WTC11 (cell line): ENCODE data around the gene UQCR10. TPM values are rescaled to one million over a fixed set of nuclear protein-coding genes. Genes with fewer than 3 reads are reported as not detected.

Experiments used
- ATAC-seq: fragments of 200-7000 bp; cut with Tn5 transposase; 2 replicates; pipeline ENCODE4 v1.10.0; 2021; ENCODE audit warnings: mild to moderate bottlenecking, moderate library complexity
- CTCF ChIA-PET: fragments of 300-600 bp; sonication (Branson Sonifier 250); formaldehyde crosslinking; loops from one replicate; lab custom pipeline; 2021; ENCODE audit warnings: antibody characterized with exemption; lab: Charles Lee
- POLR2A ChIA-PET: fragments of 350-600 bp; sonication (Branson Sonifier 250); formaldehyde crosslinking; loops from one replicate; lab custom pipeline; 2021; ENCODE audit warnings: antibody characterized with exemption; lab: Charles Lee
- DNase-seq: peaks from one replicate; pipeline ENCODE4 v3.0.0; 2021; ENCODE audit warnings: low spot score
- H3K27ac Mint-ChIP-seq: 2 replicates; pipeline ENCODE4 v1.8.0; 2021; ENCODE audit warnings: mixed read lengths
- H3K27me3 Mint-ChIP-seq: 2 replicates; pipeline ENCODE4 v1.8.0; 2021; ENCODE audit warnings: low read depth, mild to moderate bottlenecking, moderate library complexity, mixed read lengths
- H3K36me3 Mint-ChIP-seq: 2 replicates; pipeline ENCODE4 v1.8.0; 2021; ENCODE audit warnings: mixed read lengths
- H3K4me1 Mint-ChIP-seq: 2 replicates; pipeline ENCODE4 v1.8.0; 2022; ENCODE audit warnings: mixed read lengths
- H3K4me3 Mint-ChIP-seq: 2 replicates; pipeline ENCODE4 v1.8.0; 2021; ENCODE audit warnings: mild to moderate bottlenecking, moderate library complexity, mixed read lengths
- H3K9me3 Mint-ChIP-seq: 2 replicates; pipeline ENCODE4 v1.8.0; 2021; ENCODE audit warnings: mixed read lengths
- ATF1 ChIP-seq: sonication (generic); formaldehyde crosslinking; IDR thresholded peaks from 2 replicates; pipeline ENCODE4 v1.8.1; 2023; ENCODE audit warnings: mild to moderate bottlenecking, moderate library complexity, missing genetic modification reagents
- GRHL2 ChIP-seq: fragments of 250-450 bp; sonication (Bioruptor Pico); IDR thresholded peaks from 2 replicates; pipeline ENCODE4 v1.8.0; 2022; ENCODE audit warnings: mild to moderate bottlenecking, moderate library complexity; ENCODE audit not compliant: insufficient replicate concordance, severe bottlenecking
- HMGA2 ChIP-seq: fragments of 250-450 bp; sonication (Bioruptor Pico); IDR thresholded peaks from 2 replicates; pipeline ENCODE4 v1.4.0; 2021; ENCODE audit warnings: mild to moderate bottlenecking, moderate library complexity
- JAZF1 ChIP-seq: fragments of 250-450 bp; sonication (Bioruptor Pico); IDR thresholded peaks from 2 replicates; pipeline ENCODE4 v1.9.0; 2021; ENCODE audit warnings: moderate library complexity, mild to moderate bottlenecking, inconsistent platforms
- NFATC4 ChIP-seq: fragments of 250-450 bp; sonication (Bioruptor Pico); IDR thresholded peaks from 2 replicates; pipeline ENCODE4 v1.9.0; 2021; ENCODE audit warnings: mild to moderate bottlenecking
- NFE2L1 ChIP-seq: sonication (generic); formaldehyde crosslinking; IDR thresholded peaks from 2 replicates; pipeline ENCODE4 v1.8.1; 2023; ENCODE audit warnings: missing genetic modification reagents
- NR3C1 ChIP-seq: sonication (generic); formaldehyde crosslinking; conservative IDR thresholded peaks from 2 replicates; pipeline ENCODE4 v1.8.1; 2023; ENCODE audit warnings: low read depth, mild to moderate bottlenecking, missing genetic modification reagents
- TEAD4 ChIP-seq: sonication (generic); formaldehyde crosslinking; IDR thresholded peaks from 2 replicates; pipeline ENCODE4 v1.8.0; 2022; ENCODE audit warnings: mild to moderate bottlenecking, missing genetic modification reagents
- ZNF396 ChIP-seq: fragments of 250-450 bp; sonication (Bioruptor Pico); IDR thresholded peaks from 2 replicates; pipeline ENCODE4 v1.8.0; 2021; ENCODE audit warnings: mild to moderate bottlenecking, moderate library complexity, borderline replicate concordance
- total RNA-seq: library from RNA; stranded (reverse); gene quantifications from 3 replicates; pipeline ENCODE4 v1.2.3, GENCODE V29; 2021
- TF ChIP-seq, protein P1 (sequence below): fragments of 250-450 bp; sonication (Bioruptor Pico); IDR thresholded peaks from 2 replicates; pipeline ENCODE4 v1.9.0; 2021; ENCODE audit warnings: mild to moderate bottlenecking
- TF ChIP-seq, protein P2 (sequence below): sonication (generic); formaldehyde crosslinking; IDR thresholded peaks from 2 replicates; pipeline ENCODE4 v1.8.0; 2023; ENCODE audit warnings: missing genetic modification reagents, mild to moderate bottlenecking, borderline replicate concordance
- TF ChIP-seq, protein P3 (sequence below): sonication (generic); formaldehyde crosslinking; IDR thresholded peaks from 2 replicates; pipeline ENCODE4 v1.8.0; 2022; ENCODE audit warnings: mild to moderate bottlenecking, missing genetic modification reagents
- TF ChIP-seq, protein P4 (sequence below): sonication (generic); formaldehyde crosslinking; conservative IDR thresholded peaks from 2 replicates; pipeline ENCODE4 v1.8.1; 2022; ENCODE audit warnings: mild to moderate bottlenecking, missing genetic modification reagents
- TF ChIP-seq, protein P5 (sequence below): fragments of 250-450 bp; sonication (Bioruptor Pico); IDR thresholded peaks from 2 replicates; pipeline ENCODE4 v1.8.0; 2021; ENCODE audit warnings: mild to moderate bottlenecking
- TF ChIP-seq, protein P6 (sequence below): fragments of 250-450 bp; sonication (Bioruptor Pico); IDR thresholded peaks from 2 replicates; pipeline ENCODE4 v1.9.0; 2021; ENCODE audit warnings: mild to moderate bottlenecking, borderline replicate concordance

Gene UQCR10
- total RNA-seq, 1 experiment from 2014 or later, result 119 TPM

DNA sequence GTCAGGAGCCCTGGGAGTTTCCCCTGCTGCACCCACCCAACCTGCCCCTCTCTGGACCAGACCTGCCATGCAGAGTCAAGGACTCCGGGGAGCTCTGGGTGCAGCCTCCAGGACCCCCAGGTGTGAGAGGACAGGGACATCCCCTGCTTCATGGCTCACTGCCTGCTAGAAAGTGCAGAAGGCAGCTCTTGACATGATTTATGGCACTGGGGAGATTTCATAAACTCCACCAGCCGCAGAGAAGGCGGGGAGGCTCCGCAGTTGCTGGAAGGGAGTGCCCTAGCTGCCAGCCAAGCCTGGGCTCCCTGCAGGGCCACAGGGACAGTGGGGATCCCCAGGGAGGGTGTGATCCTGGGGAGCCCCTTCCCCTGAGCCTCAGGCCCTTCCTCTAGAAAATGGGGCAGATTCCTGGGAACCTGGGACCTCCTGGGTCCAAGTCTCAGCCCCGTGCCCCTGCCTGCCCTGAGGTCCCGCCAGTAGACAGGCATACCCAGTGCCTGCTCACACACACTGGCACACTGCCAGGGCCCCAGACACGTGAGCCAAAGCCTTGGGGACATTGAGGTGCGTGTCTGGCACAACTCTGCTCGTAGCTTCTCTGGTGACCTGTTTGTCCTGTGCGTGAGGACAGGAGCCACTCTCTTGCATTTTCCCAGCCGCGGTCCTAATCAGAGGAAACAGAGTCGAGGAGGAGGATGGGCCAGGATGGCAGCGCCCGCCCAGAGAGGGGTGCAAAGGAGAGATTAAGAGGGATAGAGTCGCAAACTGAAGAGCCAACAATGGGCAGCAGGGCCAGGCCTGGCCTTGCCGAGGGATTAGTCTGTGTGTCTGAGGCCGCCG is 33.6 kb upstream of the UQCR10 start (continued):
- no peak for TF ChIP-seq TEAD4

DNA sequence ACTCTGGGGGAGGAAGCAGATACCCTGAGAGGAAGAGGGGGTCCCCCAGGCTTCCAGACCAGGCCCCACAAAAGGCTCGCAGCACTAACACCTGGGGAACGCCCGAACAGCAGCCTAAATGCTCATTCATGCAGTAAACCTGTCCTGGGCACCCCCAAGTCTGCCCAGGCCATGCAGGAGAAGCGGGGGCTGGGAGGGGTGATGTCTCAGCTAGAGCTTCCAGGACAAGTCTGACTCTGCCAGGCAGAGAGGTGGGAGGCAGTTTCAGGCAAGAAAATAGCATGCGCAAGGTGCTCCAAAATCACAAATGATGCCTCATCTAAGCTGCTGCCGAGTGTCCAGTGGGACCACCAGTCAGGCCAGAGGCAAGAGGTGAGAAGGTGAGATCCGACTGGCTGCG is 32.8 kb upstream of the UQCR10 start:
- no peaks in the 10 kb centered on the region for H3K27me3 Mint-ChIP-seq
- DNase-seq, result no peak
- TF ChIP-seq, protein P1, sequence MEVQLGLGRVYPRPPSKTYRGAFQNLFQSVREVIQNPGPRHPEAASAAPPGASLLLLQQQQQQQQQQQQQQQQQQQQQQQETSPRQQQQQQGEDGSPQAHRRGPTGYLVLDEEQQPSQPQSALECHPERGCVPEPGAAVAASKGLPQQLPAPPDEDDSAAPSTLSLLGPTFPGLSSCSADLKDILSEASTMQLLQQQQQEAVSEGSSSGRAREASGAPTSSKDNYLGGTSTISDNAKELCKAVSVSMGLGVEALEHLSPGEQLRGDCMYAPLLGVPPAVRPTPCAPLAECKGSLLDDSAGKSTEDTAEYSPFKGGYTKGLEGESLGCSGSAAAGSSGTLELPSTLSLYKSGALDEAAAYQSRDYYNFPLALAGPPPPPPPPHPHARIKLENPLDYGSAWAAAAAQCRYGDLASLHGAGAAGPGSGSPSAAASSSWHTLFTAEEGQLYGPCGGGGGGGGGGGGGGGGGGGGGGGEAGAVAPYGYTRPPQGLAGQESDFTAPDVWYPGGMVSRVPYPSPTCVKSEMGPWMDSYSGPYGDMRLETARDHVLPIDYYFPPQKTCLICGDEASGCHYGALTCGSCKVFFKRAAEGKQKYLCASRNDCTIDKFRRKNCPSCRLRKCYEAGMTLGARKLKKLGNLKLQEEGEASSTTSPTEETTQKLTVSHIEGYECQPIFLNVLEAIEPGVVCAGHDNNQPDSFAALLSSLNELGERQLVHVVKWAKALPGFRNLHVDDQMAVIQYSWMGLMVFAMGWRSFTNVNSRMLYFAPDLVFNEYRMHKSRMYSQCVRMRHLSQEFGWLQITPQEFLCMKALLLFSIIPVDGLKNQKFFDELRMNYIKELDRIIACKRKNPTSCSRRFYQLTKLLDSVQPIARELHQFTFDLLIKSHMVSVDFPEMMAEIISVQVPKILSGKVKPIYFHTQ (CRISPR knock-in tag), result no peak
- TF ChIP-seq, protein P2, sequence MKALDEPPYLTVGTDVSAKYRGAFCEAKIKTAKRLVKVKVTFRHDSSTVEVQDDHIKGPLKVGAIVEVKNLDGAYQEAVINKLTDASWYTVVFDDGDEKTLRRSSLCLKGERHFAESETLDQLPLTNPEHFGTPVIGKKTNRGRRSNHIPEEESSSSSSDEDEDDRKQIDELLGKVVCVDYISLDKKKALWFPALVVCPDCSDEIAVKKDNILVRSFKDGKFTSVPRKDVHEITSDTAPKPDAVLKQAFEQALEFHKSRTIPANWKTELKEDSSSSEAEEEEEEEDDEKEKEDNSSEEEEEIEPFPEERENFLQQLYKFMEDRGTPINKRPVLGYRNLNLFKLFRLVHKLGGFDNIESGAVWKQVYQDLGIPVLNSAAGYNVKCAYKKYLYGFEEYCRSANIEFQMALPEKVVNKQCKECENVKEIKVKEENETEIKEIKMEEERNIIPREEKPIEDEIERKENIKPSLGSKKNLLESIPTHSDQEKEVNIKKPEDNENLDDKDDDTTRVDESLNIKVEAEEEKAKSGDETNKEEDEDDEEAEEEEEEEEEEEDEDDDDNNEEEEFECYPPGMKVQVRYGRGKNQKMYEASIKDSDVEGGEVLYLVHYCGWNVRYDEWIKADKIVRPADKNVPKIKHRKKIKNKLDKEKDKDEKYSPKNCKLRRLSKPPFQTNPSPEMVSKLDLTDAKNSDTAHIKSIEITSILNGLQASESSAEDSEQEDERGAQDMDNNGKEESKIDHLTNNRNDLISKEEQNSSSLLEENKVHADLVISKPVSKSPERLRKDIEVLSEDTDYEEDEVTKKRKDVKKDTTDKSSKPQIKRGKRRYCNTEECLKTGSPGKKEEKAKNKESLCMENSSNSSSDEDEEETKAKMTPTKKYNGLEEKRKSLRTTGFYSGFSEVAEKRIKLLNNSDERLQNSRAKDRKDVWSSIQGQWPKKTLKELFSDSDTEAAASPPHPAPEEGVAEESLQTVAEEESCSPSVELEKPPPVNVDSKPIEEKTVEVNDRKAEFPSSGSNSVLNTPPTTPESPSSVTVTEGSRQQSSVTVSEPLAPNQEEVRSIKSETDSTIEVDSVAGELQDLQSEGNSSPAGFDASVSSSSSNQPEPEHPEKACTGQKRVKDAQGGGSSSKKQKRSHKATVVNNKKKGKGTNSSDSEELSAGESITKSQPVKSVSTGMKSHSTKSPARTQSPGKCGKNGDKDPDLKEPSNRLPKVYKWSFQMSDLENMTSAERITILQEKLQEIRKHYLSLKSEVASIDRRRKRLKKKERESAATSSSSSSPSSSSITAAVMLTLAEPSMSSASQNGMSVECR (CRISPR knock-in tag), result no peak
- TF ChIP-seq NR3C1, result no peak
- no peak for TF ChIP-seq ZNF396 (CRISPR knock-in tag)
- TF ChIP-seq JAZF1 (CRISPR knock-in tag), result no peak
- TF ChIP-seq NFE2L1, result no peak
- peaks cover 12% of the 10 kb centered on the region for H3K4me1 Mint-ChIP-seq
- no peaks in the 10 kb centered on the region for H3K9me3 Mint-ChIP-seq
- H3K27ac Mint-ChIP-seq, result no peak overlapping the region; the same call in 1 of the 2 replicates
- ChIA-PET CTCF (interaction anchor here (0.9 to 2.0 kb wide), 4 partner anchors 38 to 270 kb away, joined by 3 to 9 read pairs (median 4); no protein-coding TSS in a partner anchor), POLR2A (interaction anchor here (0.9 kb wide), 1 partner anchor 16 kb away, joined by 3 read pairs; no protein-coding TSS in a partner anchor)
- no peak for ATAC-seq
- H3K4me3 Mint-ChIP-seq, result no peak overlapping the region
- H3K36me3 Mint-ChIP-seq, result no peaks in the 10 kb centered on the region

DNA sequence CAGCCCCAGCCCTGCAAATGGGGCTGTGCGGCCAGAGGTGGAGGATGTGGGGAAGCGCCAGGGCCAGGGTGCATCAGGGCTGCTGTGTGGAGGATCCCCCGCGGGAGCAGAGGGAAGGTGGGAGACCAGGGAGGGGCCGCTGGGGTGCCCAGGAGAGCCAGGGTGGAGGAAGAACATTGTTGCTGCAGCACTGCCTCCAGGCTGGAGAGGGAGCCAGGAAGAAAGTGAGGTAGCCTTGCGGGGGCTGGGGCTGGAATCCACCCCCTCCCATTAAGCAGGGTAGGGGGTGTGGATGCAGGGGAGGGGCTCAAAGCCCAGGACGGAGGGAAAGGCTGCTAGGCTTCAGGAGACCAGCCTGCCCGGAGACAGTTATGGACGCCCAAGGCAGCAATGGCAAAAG is 32.3 kb upstream of the UQCR10 start:
- Mint-ChIP-seq H3K27ac (no peak overlapping the region), H3K9me3 (no peaks in the 10 kb centered on the region), H3K4me1 (peaks cover 12% of the 10 kb centered on the region), H3K27me3 (no peaks in the 10 kb centered on the region), H3K4me3 (no peak overlapping the region), H3K36me3 (no peaks in the 10 kb centered on the region)
- peak; percentile 45 for DNase-seq
- POLR2A ChIA-PET, result no interaction called here
- TF ChIP-seq, protein P3, sequence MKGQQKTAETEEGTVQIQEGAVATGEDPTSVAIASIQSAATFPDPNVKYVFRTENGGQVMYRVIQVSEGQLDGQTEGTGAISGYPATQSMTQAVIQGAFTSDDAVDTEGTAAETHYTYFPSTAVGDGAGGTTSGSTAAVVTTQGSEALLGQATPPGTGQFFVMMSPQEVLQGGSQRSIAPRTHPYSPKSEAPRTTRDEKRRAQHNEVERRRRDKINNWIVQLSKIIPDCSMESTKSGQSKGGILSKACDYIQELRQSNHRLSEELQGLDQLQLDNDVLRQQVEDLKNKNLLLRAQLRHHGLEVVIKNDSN (CRISPR knock-in tag), result no peak
- TF ChIP-seq, protein P4, sequence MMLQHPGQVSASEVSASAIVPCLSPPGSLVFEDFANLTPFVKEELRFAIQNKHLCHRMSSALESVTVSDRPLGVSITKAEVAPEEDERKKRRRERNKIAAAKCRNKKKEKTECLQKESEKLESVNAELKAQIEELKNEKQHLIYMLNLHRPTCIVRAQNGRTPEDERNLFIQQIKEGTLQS (CRISPR knock-in tag), result no peak
- peak; percentile 87 for ATAC-seq
- CTCF ChIA-PET, result interaction anchor here (0.9 to 2.0 kb wide), 4 partner anchors 38 to 269 kb away, joined by 3 to 9 read pairs (median 4); no protein-coding TSS in a partner anchor

DNA sequence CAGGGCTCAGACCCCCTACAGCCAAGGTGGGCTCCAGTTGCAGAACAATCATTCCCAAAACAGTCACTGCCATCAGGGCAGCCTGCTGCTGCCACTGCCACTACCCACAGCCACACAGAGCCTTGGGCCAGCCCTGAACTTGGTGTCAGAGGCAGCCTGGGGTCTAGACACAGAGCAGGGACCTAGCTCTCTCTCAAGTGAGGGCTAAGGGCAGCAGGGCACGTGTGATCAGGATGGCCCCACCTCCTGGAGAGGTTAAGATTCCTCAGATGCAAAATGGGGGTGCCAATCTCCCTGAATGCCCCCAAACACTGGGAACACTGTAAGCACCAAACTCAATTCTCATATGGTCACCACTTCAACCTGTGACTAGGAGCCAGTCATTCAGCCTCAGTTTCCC is 31.8 kb upstream of the UQCR10 start:
- no peak overlapping the region for H3K4me3 Mint-ChIP-seq
- no peak for DNase-seq
- no peaks in the 10 kb centered on the region for H3K9me3 Mint-ChIP-seq
- peaks cover 12% of the 10 kb centered on the region for H3K4me1 Mint-ChIP-seq
- H3K27ac Mint-ChIP-seq, result no peak overlapping the region
- no peaks in the 10 kb centered on the region for H3K27me3 Mint-ChIP-seq
- POLR2A ChIA-PET, result no interaction called here
- CTCF ChIA-PET, result interaction anchor here (0.5 to 2.0 kb wide), 2 partner anchors 45 to 872 kb away, joined by 3 to 9 read pairs; partner anchors contain the start of gene TCN2
- no peaks in the 10 kb centered on the region for H3K36me3 Mint-ChIP-seq
- no peak for ATAC-seq
- TF ChIP-seq NFATC4 (CRISPR knock-in tag) (no peak), ATF1 (no peak), HMGA2 (CRISPR knock-in tag) (no peak), GRHL2 (CRISPR knock-in tag) (no peak)
- TF ChIP-seq, protein P5, sequence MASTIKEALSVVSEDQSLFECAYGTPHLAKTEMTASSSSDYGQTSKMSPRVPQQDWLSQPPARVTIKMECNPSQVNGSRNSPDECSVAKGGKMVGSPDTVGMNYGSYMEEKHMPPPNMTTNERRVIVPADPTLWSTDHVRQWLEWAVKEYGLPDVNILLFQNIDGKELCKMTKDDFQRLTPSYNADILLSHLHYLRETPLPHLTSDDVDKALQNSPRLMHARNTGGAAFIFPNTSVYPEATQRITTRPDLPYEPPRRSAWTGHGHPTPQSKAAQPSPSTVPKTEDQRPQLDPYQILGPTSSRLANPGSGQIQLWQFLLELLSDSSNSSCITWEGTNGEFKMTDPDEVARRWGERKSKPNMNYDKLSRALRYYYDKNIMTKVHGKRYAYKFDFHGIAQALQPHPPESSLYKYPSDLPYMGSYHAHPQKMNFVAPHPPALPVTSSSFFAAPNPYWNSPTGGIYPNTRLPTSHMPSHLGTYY (CRISPR knock-in tag), result no peak
- TF ChIP-seq, protein P6, sequence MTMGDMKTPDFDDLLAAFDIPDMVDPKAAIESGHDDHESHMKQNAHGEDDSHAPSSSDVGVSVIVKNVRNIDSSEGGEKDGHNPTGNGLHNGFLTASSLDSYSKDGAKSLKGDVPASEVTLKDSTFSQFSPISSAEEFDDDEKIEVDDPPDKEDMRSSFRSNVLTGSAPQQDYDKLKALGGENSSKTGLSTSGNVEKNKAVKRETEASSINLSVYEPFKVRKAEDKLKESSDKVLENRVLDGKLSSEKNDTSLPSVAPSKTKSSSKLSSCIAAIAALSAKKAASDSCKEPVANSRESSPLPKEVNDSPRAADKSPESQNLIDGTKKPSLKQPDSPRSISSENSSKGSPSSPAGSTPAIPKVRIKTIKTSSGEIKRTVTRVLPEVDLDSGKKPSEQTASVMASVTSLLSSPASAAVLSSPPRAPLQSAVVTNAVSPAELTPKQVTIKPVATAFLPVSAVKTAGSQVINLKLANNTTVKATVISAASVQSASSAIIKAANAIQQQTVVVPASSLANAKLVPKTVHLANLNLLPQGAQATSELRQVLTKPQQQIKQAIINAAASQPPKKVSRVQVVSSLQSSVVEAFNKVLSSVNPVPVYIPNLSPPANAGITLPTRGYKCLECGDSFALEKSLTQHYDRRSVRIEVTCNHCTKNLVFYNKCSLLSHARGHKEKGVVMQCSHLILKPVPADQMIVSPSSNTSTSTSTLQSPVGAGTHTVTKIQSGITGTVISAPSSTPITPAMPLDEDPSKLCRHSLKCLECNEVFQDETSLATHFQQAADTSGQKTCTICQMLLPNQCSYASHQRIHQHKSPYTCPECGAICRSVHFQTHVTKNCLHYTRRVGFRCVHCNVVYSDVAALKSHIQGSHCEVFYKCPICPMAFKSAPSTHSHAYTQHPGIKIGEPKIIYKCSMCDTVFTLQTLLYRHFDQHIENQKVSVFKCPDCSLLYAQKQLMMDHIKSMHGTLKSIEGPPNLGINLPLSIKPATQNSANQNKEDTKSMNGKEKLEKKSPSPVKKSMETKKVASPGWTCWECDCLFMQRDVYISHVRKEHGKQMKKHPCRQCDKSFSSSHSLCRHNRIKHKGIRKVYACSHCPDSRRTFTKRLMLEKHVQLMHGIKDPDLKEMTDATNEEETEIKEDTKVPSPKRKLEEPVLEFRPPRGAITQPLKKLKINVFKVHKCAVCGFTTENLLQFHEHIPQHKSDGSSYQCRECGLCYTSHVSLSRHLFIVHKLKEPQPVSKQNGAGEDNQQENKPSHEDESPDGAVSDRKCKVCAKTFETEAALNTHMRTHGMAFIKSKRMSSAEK, result no peak
